Measurements from ENCODE around the gene LLCFC1. TPM values are rescaled to one million over a fixed set of nuclear protein-coding genes. Genes with fewer than 3 reads are reported as not detected.
A peak's percentile ranks its signal among the peaks of the same experiment; 100 is the strongest.

The LLCFC1 gene
- total RNA-seq, 1 experiment from 2014 or later, result not detected

GRCh38 chr7:142919656-142920055 is 19.6 kb upstream of the LLCFC1 start:
- DNase-seq (ENCODE audit: low spot score), result no peak
- H3K27ac ChIP-seq (ENCODE audit: low read depth, low read length, poor library complexity, severe bottlenecking), result no peak overlapping the region
- intact Hi-C loops (cut with micrococcal nuclease; ENCODE audit: unreplicated experiment), result loop anchor here (5.0 kb wide), 1 partner anchor 47 kb away; no protein-coding TSS in a partner anchor
- BruUV-seq (replicated peaks), result no TSS peak
- H3K9me3 ChIP-seq (ENCODE audit: low read depth, low read length, poor library complexity, severe bottlenecking), result no peaks in the 10 kb centered on the region
- H3K36me3 ChIP-seq (ENCODE audit: insufficient read depth, low read length, poor library complexity, severe bottlenecking), result no peaks in the 10 kb centered on the region
- ChIA-PET POLR2A (ENCODE audit: low non-redundant PET) (no interaction called here), CTCF (no interaction called here)
- peaks cover 26% of the 10 kb centered on the region for H3K27me3 ChIP-seq (replicated peaks; ENCODE audit: insufficient read depth, low read depth, low read length, poor library complexity)
- no peak for TF ChIP-seq EZH2 (IDR thresholded peaks at IDR 0.05; ENCODE audit: borderline replicate concordance, low read depth, low read length, poor library complexity, severe bottlenecking)
- TF ChIP-seq CTCF (conservative IDR thresholded peaks at IDR 0.05; ENCODE audit: low read depth, low read length), result no peak
- no peak overlapping the region for H3K4me3 ChIP-seq (ENCODE audit: low read depth, low read length, poor library complexity, severe bottlenecking)
- H3K4me1 ChIP-seq (ENCODE audit: insufficient read depth, low read length, poor library complexity, severe bottlenecking), result no peaks in the 10 kb centered on the region

- intact Hi-C loops (cut with micrococcal nuclease; ENCODE audit: unreplicated experiment), result loop anchor here (5.0 kb wide), 1 partner anchor 51 kb away; no protein-coding TSS in a partner anchor
- Histone ChIP-seq H3K36me3 (ENCODE audit: insufficient read depth, low read length, poor library complexity, severe bottlenecking) (no peaks in the 10 kb centered on the region), H3K4me3 (ENCODE audit: low read depth, low read length, poor library complexity, severe bottlenecking) (no peak overlapping the region), H3K27me3 (replicated peaks; ENCODE audit: insufficient read depth, low read depth, low read length, poor library complexity) (peaks cover 4% of the 10 kb centered on the region), H3K27ac (ENCODE audit: low read depth, low read length, poor library complexity, severe bottlenecking) (no peak overlapping the region), H3K9me3 (ENCODE audit: low read depth, low read length, poor library complexity, severe bottlenecking) (no peaks in the 10 kb centered on the region), H3K4me1 (ENCODE audit: insufficient read depth, low read length, poor library complexity, severe bottlenecking) (no peaks in the 10 kb centered on the region)
- no TSS peak for BruUV-seq (replicated peaks)
- DNase-seq (ENCODE audit: low spot score), result no peak
- CTCF ChIA-PET, result no interaction called here
- TF ChIP-seq CTCF (conservative IDR thresholded peaks at IDR 0.05; ENCODE audit: low read depth, low read length) (no peak), EZH2 (IDR thresholded peaks at IDR 0.05; ENCODE audit: borderline replicate concordance, low read depth, low read length, poor library complexity, severe bottlenecking) (no peak)
- POLR2A ChIA-PET (ENCODE audit: low non-redundant PET), result no interaction called here
Measured at GRCh38 chr7:142923391-142923790, 15.9 kb upstream of the LLCFC1 start.

GRCh38 chr7:142925413-142925812 is 13.9 kb upstream of the LLCFC1 start:
- DNase-seq (ENCODE audit: low spot score), result no peak
- CTCF ChIA-PET, result no interaction called here
- no TSS peak for BruUV-seq (replicated peaks)
- H3K27me3 ChIP-seq (replicated peaks; ENCODE audit: insufficient read depth, low read depth, low read length, poor library complexity), result no peaks in the 10 kb centered on the region
- POLR2A ChIA-PET (ENCODE audit: low non-redundant PET), result no interaction called here
- H3K4me3 ChIP-seq (ENCODE audit: low read depth, low read length, poor library complexity, severe bottlenecking), result no peak overlapping the region
- H3K4me1 ChIP-seq (ENCODE audit: insufficient read depth, low read length, poor library complexity, severe bottlenecking), result no peaks in the 10 kb centered on the region
- no peaks in the 10 kb centered on the region for H3K9me3 ChIP-seq (ENCODE audit: low read depth, low read length, poor library complexity, severe bottlenecking)
- intact Hi-C loops (cut with micrococcal nuclease; ENCODE audit: unreplicated experiment), result no loop called here
- 0 out of 2 replicates have a peak, but pooled peaks have one; percentile 31 for TF ChIP-seq CTCF (conservative IDR thresholded peaks at IDR 0.05; ENCODE audit: low read depth, low read length)
- no peak for TF ChIP-seq EZH2 (IDR thresholded peaks at IDR 0.05; ENCODE audit: borderline replicate concordance, low read depth, low read length, poor library complexity, severe bottlenecking)
- no peak overlapping the region for H3K27ac ChIP-seq (ENCODE audit: low read depth, low read length, poor library complexity, severe bottlenecking)
- H3K36me3 ChIP-seq (ENCODE audit: insufficient read depth, low read length, poor library complexity, severe bottlenecking), result no peaks in the 10 kb centered on the region
